HepG2 (cell line): ENCODE data around the gene CNDP1. TPM values are rescaled to one million over a fixed set of nuclear protein-coding genes. Genes with fewer than 3 reads are reported as not detected.

ENCODE experiments used
- AFF4 ChIP-seq: sonication (generic); formaldehyde crosslinking; IDR thresholded peaks from 2 replicates; pipeline ENCODE4 v1.4.0; 2020; ENCODE audit warnings: missing genetic modification reagents
- BATF2 ChIP-seq: sonication (generic); formaldehyde crosslinking; IDR thresholded peaks from 2 replicates; pipeline ENCODE4 v1.8.0; 2022; ENCODE audit warnings: mild to moderate bottlenecking, missing genetic modification reagents, moderate library complexity
- BORCS8-MEF2B ChIP-seq: sonication (generic); formaldehyde crosslinking; IDR thresholded peaks from 2 replicates; pipeline ENCODE4 v1.8.0; 2022; ENCODE audit warnings: mild to moderate bottlenecking, missing genetic modification reagents
- GPN1 ChIP-seq: sonication (generic); formaldehyde crosslinking; IDR thresholded peaks from 2 replicates; pipeline ENCODE4 v1.5.1; 2020; ENCODE audit warnings: missing genetic modification reagents, borderline replicate concordance
- HDAC6 ChIP-seq: fragments of 200-600 bp; sonication (generic); IDR thresholded peaks from 2 replicates; pipeline ENCODE4 v1.7.0; 2017; ENCODE audit warnings: mild to moderate bottlenecking, antibody characterized with exemption, low read length, low read depth
- HOXD1 ChIP-seq: sonication (generic); formaldehyde crosslinking; IDR thresholded peaks from 2 replicates; pipeline ENCODE4 v1.5.0; 2020; ENCODE audit warnings: missing genetic modification reagents
- JUNB ChIP-seq: sonication (generic); formaldehyde crosslinking; IDR thresholded peaks from 2 replicates; pipeline ENCODE4 v1.8.0; 2022; ENCODE audit warnings: missing genetic modification reagents, mild to moderate bottlenecking, borderline replicate concordance
- MLX ChIP-seq: IDR thresholded peaks from 2 replicates; pipeline ENCODE4 v1.6.1; 2016
- NCOA2 ChIP-seq: sonication (generic); formaldehyde crosslinking; IDR thresholded peaks from 2 replicates; pipeline ENCODE4 v1.8.0; 2022; ENCODE audit warnings: inconsistent platforms
- NONO ChIP-seq, 2 experiments: fragments of 450-650 bp in 1 of 2; sonication (generic) in 1 of 2; formaldehyde crosslinking in 1 of 2; IDR thresholded peaks in 1 of 2; conservative IDR thresholded peaks in 1 of 2; 2 replicates each; pipeline versions ENCODE4 v1.6.1 to v1.8.0; 2017 to 2022; ENCODE audit warnings: mild to moderate bottlenecking in 1 of 2, missing genetic modification reagents in 1 of 2, moderate library complexity in 1 of 2
- PHF5A ChIP-seq: IDR thresholded peaks from one replicate; pipeline ENCODE4 v1.6.1; 2018; ENCODE audit warnings: low read depth, missing genetic modification reagents; ENCODE audit not compliant: unreplicated experiment
- RORA ChIP-seq: sonication (generic); formaldehyde crosslinking; IDR thresholded peaks from 2 replicates; pipeline ENCODE4 v1.5.0; 2020; ENCODE audit warnings: mild to moderate bottlenecking, missing genetic modification reagents, moderate library complexity
- SRY ChIP-seq: sonication (generic); formaldehyde crosslinking; IDR thresholded peaks from 2 replicates; pipeline ENCODE4 v1.8.0; 2022; ENCODE audit warnings: mild to moderate bottlenecking, missing genetic modification reagents
- TFE3 ChIP-seq: IDR thresholded peaks from 2 replicates; pipeline ENCODE4 v1.6.1; 2016
- THYN1 ChIP-seq: sonication (generic); formaldehyde crosslinking; IDR thresholded peaks from 2 replicates; pipeline ENCODE4 v1.8.1; 2023; ENCODE audit warnings: low read depth, mild to moderate bottlenecking, moderate library complexity, missing genetic modification reagents, borderline replicate concordance
- ZBTB37 ChIP-seq: sonication (generic); formaldehyde crosslinking; IDR thresholded peaks from 2 replicates; pipeline ENCODE4 v1.4.0; 2020; ENCODE audit warnings: mild to moderate bottlenecking, missing genetic modification reagents
- ZNF180 ChIP-seq: sonication (generic); formaldehyde crosslinking; IDR thresholded peaks from 2 replicates; pipeline ENCODE4 v1.4.0; 2020; ENCODE audit warnings: low read depth, missing genetic modification reagents, borderline replicate concordance
- ZNF253 ChIP-seq: sonication (generic); formaldehyde crosslinking; IDR thresholded peaks from 2 replicates; pipeline ENCODE4 v1.8.0; 2022; ENCODE audit warnings: mild to moderate bottlenecking, missing genetic modification reagents, borderline replicate concordance
- ZNF260 ChIP-seq: sonication (generic); formaldehyde crosslinking; IDR thresholded peaks from 2 replicates; pipeline ENCODE4 v1.4.0; 2020; ENCODE audit warnings: missing genetic modification reagents, low read depth, mild to moderate bottlenecking, borderline replicate concordance
- ZNF777 ChIP-seq: sonication (generic); formaldehyde crosslinking; IDR thresholded peaks from 2 replicates; pipeline ENCODE4 v1.4.0; 2020; ENCODE audit warnings: missing genetic modification reagents
- ZSCAN12 ChIP-seq: sonication (generic); formaldehyde crosslinking; IDR thresholded peaks from 2 replicates; pipeline ENCODE4 v1.9.0; 2021; ENCODE audit warnings: mild to moderate bottlenecking, missing genetic modification reagents
- polyA plus RNA-seq, 8 experiments: library from polyadenylated mRNA; depleted of rRNA in 3 of 8; stranded (reverse) in 7 of 8; unstranded in 1 of 8; fragments of >200 nt; fragmentation: Illumina TruSeq in 4 of 8; extraction: Trizol in 4 of 8; gene quantifications; 2 replicates each; pipeline versions ENCODE4 v1.2.1 to v1.2.3, GENCODE V29; 2011 to 2016; ENCODE audit warnings: low read depth in 4 of 8, missing spikeins in 1 of 8, mixed read lengths in 1 of 8; ENCODE audit not compliant: insufficient read depth in 1 of 8
- total RNA-seq, 5 experiments: library from RNA; depleted of rRNA; stranded (reverse); fragments of >200 nt; fragmentation: Illumina TruSeq; extraction: Trizol; gene quantifications; 2 replicates each; pipeline ENCODE4 v1.2.3, GENCODE V29; 2016; ENCODE audit warnings: low read depth in 1 of 5

CNDP1 gene
- total and polyA plus RNA-seq, 2 of the 13 experiments (the other 11 are each of a cell fraction or from before 2014, with no cell fraction given) = 0.01 TPM; not detected in 1

GRCh38 chr18:74541703-74542555, 7.6 kb downstream of the CNDP1 start (continued):
- TF ChIP-seq ZSCAN12 (CRISPR knock-in tag) (no peak), ZNF260 (CRISPR knock-in tag) (no peak), HDAC6 (no peak), RORA (CRISPR knock-in tag) (no peak), TFE3 (CRISPR knock-in tag) (0 out of 2 replicates have a peak, but pooled peaks have one; percentile 61), ZNF180 (no peak), GPN1 (CRISPR knock-in tag) (no peak), HOXD1 (CRISPR knock-in tag) (0 out of 2 replicates have a peak, but pooled peaks have one; percentile 18), PHF5A (CRISPR knock-in tag) (peak; percentile 68), NONO (IDR thresholded peaks at IDR 0.05) (no peak), NONO (CRISPR knock-in tag; conservative IDR thresholded peaks at IDR 0.05) (peak; percentile 97), ZBTB37 (no peak), BATF2 (CRISPR knock-in tag) (no peak), ZNF253 (CRISPR knock-in tag) (no peak), JUNB (CRISPR knock-in tag) (peak; percentile 79), AFF4 (CRISPR knock-in tag) (no peak), THYN1 (CRISPR knock-in tag) (no peak), ZNF777 (CRISPR knock-in tag) (no peak), SRY (CRISPR knock-in tag) (no peak), MLX (CRISPR knock-in tag) (peak; percentile 77; the same call in 1 of the 2 replicates), NCOA2 (CRISPR knock-in tag) (peak; percentile 92), BORCS8-MEF2B (CRISPR knock-in tag) (peak; percentile 68; the same call in 1 of the 2 replicates)
